Activated CD8-positive, alpha-beta memory T cell treated with anti-CD3 and anti-CD28 coated beads for 48 hours (primary cell): ENCODE results near the gene CRTC1.

Experiments
- DNase-seq, 3 experiments: peaks; one replicate each; pipeline ENCODE4 v3.0.0-alpha.2; 2020; ENCODE audit warnings: low read depth in 2 of 3, low spot score in 2 of 3

CRTC1 gene

GRCh38 chr19:18780631-18781030 lies 97.2 kb downstream of the CRTC1 start:
- no peak for DNase-seq

GRCh38 chr19:18781047-18781600 lies 97.6 kb downstream of the CRTC1 start:
- no peak for DNase-seq

- no peak for DNase-seq
Observed at GRCh38 chr19:18781885-18782527, 98.5 kb downstream of the CRTC1 start.

GRCh38 chr19:18782559-18783225 lies 99.2 kb downstream of the CRTC1 start:
- no peak for DNase-seq

- DNase-seq, result no peak
Observed at GRCh38 chr19:18783958-18784785, 100.7 kb downstream of the CRTC1 start.

- no peak for DNase-seq
Observed at GRCh38 chr19:18784786-18785120, 101.3 kb downstream of the CRTC1 start.

GRCh38 chr19:18785179-18786124 lies 102.0 kb downstream of the CRTC1 start:
- DNase-seq, result peak; percentile 43 to 80 (median 44)

- DNase-seq, result no peak
Observed at GRCh38 chr19:18788529-18789421, 105.3 kb downstream of the CRTC1 start.

- no peak for DNase-seq
Observed at GRCh38 chr19:18789422-18789869, 106.0 kb downstream of the CRTC1 start.

- no peak for DNase-seq
Observed at GRCh38 chr19:18789883-18790565, 106.5 kb downstream of the CRTC1 start.

DNA sequence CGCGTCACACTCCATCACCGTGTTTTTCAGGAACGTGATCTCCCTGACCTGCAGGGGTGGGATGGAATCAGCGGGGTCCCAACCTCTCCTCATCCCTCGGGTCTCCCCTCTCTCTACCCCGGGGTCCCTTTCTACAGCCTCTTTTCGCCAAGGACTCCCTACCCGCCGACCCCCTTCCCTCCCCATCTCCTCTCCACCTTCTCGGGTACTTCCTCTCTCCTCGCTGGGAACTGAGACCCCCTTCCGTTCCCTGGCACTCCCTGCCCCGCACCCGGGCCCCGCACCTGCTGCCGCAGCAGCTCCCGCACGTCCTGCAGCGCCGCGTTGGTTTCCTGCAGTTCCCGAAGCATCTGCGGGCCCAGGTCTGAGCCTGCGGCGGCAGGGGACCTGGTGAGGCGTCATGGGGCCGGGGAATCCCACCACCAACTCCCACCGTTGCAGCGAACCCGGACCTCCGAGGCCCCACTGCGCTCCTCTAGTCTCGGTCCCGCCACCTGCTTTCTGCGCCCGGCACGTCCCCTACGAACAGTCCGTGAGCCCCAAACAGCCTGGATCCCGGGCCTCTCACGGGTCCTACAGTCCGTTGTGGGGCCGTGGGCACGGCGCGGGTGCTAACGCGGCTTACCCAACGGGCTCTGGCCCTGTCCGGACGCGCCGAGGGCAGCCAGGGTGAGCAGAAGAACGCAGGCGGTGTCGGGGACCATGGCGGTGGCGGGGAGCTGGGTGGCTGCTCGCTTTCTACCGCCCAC lies 107.3 kb downstream of the CRTC1 start, which contains the start of gene COMP:
Gene COMP, minus strand, starts transcription at position 740 of the 749 bp plus-strand sequence. Its CDS starts 36 bp downstream, at position 704.
- no peak for DNase-seq

DNA sequence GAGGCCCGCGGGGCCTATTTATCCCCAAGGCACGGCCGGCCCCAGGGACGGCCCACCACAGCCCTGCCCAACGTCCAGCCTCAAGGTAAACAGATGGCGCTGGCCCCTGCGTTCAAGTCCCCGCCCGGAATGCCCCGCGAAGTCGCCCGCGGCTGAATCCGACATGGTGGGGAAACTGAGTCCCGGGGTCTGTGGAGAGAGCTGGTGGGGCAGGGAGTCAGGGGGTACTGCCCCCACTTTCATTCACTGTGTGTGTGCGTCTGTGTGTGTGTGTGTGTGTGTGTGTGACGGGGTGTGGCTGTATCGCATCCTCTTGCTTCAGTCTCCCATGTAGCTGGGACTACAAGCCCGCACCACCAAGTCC lies 107.8 kb downstream of the CRTC1 start:
- DNase-seq, result no peak

GRCh38 chr19:18792661-18793060 lies 109.2 kb downstream of the CRTC1 start:
- DNase-seq, result no peak

- DNase-seq, result no peak
Observed at GRCh38 chr19:18793144-18794028, 109.9 kb downstream of the CRTC1 start.

DNA sequence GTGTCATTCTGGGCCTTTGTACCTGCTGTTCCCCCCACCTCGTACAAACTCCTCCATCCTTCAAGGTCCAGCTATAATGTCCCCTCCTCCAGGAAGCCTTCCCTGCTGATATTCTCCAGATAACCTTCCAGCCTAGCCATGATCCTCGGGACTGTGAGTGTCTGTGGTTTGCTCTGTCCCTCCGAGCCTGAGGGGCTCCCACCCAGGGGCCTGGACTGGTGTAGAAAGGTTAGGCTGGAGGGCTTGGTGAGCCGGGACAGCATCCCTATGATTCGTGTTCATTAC lies 110.5 kb downstream of the CRTC1 start:
- DNase-seq, result no peak

DNA sequence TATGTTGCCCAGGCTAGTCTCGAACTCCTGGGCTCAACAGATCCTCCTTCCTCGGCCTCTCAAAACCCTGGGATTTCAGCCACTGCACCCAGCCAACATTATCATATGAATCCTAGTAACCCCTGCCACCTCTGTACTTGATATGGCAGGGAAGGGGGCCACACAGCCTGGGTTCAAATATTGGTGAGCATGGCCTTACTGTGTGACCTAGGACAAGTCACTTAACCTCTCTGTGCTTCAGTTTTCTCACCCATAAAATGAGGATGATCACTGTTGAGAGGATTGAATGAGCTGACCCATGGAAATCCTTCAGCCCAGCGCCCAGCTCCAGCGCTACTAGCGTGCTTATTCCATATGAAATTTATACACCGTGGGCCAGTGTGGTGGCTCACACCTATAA lies 111.2 kb downstream of the CRTC1 start:
- DNase-seq, result no peak

DNA sequence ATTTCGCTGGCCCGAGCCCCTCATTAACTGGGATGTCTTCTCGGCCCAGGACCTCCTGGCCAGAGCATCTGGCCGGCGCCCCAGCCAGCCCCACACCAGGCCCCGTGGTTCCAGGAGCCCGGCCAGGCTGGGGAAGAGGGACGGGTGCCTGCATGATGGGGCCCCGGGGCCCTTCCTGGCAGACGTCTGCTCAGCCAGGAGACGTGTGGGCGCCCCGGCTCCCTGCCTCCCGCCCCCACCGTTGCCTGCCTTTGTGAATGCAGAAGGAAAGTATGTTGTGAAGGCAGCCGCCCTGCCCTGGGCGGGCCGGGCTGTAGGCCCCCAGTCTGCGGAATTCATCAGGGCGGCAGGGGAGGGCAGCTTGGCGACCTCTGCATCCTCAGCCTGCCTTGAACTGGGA lies 112.1 kb downstream of the CRTC1 start:
- no peak for DNase-seq

- DNase-seq, result no peak
Observed at GRCh38 chr19:18796239-18796638, 112.8 kb downstream of the CRTC1 start.
